GM18517 (cell line): ENCODE measurements around the gene DOP1A.
A peak's percentile ranks its signal among the peaks of the same experiment; 100 is the strongest.
"Not testable (repeated sequence)": the region's sequence is repeated elsewhere in the genome, so short reads cannot be mapped to it uniquely, and the experiment has no call there.

Experiments
- ATAC-seq: cut with Tn5 transposase; IDR thresholded peaks from one replicate; pipeline ENCODE4 v1.9.1; 2021; ENCODE audit warnings: mild to moderate bottlenecking, moderate library complexity; ENCODE audit not compliant: unreplicated experiment

Gene DOP1A

GRCh38 chr6:83138118-83138722 is 70.7 kb downstream of the DOP1A start:
- ATAC-seq = no peak

GRCh38 chr6:83138758-83139157 is 71.3 kb downstream of the DOP1A start:
- ATAC-seq = no peak

- no peak for ATAC-seq
Measured at GRCh38 chr6:83151114-83151513, 83.6 kb downstream of the DOP1A start.

- ATAC-seq = no peak
Measured at GRCh38 chr6:83152913-83153312, 85.4 kb downstream of the DOP1A start.

- ATAC-seq = no peak
Measured at GRCh38 chr6:83153883-83154521, 86.5 kb downstream of the DOP1A start.

GRCh38 chr6:83155794-83156193 is 88.3 kb downstream of the DOP1A start:
- no peak for ATAC-seq

GRCh38 chr6:83160167-83160566 is 92.7 kb downstream of the DOP1A start:
- ATAC-seq = no peak

GRCh38 chr6:83167726-83168278 is 100.3 kb downstream of the DOP1A start:
- no peak for ATAC-seq

- ATAC-seq = no peak
Measured at GRCh38 chr6:83168556-83168955, 101.1 kb downstream of the DOP1A start.

- ATAC-seq = no peak
Measured at GRCh38 chr6:83169106-83169505, 101.6 kb downstream of the DOP1A start.

GRCh38 chr6:83169511-83169910 is 102.0 kb downstream of the DOP1A start:
- ATAC-seq = no peak

GRCh38 chr6:83176246-83176645 is 108.8 kb downstream of the DOP1A start:
- ATAC-seq = no peak

GRCh38 chr6:83180426-83180950 is 113.0 kb downstream of the DOP1A start:
- no peak for ATAC-seq

- ATAC-seq = no peak
Measured at GRCh38 chr6:83182114-83182513, 114.6 kb downstream of the DOP1A start.

GRCh38 chr6:83183082-83183828 is 115.8 kb downstream of the DOP1A start:
- ATAC-seq = no peak

GRCh38 chr6:83185096-83185495 is 117.6 kb downstream of the DOP1A start:
- no peak for ATAC-seq

GRCh38 chr6:83188501-83188900 is 121.0 kb downstream of the DOP1A start:
- no peak for ATAC-seq

GRCh38 chr6:83190626-83191025 is 123.2 kb downstream of the DOP1A start:
- ATAC-seq = no peak

- not testable (repeated sequence) for ATAC-seq
Measured at GRCh38 chr6:83191974-83192373, 124.5 kb downstream of the DOP1A start.

GRCh38 chr6:83192456-83192855 is 125.0 kb downstream of the DOP1A start:
- ATAC-seq = no peak

GRCh38 chr6:83192871-83193746 is 125.6 kb downstream of the DOP1A start, which contains the start of the genes PGM3 and RWDD2A:
Gene PGM3, minus strand, starts transcription at chr6:83193265. Its CDS starts 2,253 bp downstream, at chr6:83191012.
Gene RWDD2A, plus strand, starts transcription at chr6:83193357. Its CDS starts 1,095 bp downstream, at chr6:83194452.
- peak; percentile 95 for ATAC-seq
